Measurements from ENCODE around the gene SLC30A2.

Gene SLC30A2

DNA sequence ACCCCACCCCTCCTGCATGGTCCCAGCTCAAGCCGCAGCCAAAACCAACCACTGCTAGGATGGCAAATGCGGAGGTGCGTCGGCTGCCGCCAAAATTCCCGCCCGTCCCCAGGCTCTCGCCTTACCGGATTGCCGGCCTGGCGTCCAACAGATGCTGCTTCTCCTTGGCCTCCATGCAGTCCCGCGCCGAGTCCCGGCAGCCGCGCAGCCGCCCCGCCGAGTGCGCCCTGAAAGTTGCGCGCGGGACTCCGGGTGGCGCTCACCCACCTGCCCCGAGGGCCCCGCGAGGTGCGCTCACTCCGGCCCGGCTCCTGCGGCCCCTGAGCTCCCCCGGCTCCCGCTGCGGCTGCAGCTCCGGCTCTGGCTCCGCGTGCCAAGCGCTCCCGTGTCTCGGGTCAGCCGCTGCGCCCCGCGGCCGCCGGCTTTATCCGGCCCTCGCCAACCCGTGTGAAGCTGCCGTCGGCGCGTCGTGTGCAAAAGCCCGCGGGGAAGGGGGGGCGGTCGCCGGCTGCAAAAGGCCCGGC lies at the start of gene SLC30A2:
SLC30A2 (minus strand) TSS at position 397 of the 524 bp plus-strand sequence; CDS start at position 175, 222 bp downstream.
- no peaks in the 10 kb centered on the region for H3K4me1 ChIP-seq (ENCODE audit: control insufficient read depth, insufficient read depth, low read length)
- no peaks in the 10 kb centered on the region for H3K9me3 ChIP-seq (ENCODE audit: control insufficient read depth, insufficient read depth, low read depth, low read length)
- ChIA-PET POLR2A (no interaction called here), CTCF (interaction anchor here (1.1 kb wide), 1 partner anchor 10 kb away, joined by 4 read pairs; no protein-coding TSS in a partner anchor)
- TF ChIP-seq ZNF600 (tag by site-specific recombination; IDR thresholded peaks at IDR 0.05) (no peak), ZNF132 (tag by site-specific recombination; IDR thresholded peaks at IDR 0.05; ENCODE audit: borderline replicate concordance) (no peak), GLI4 (tag by site-specific recombination; IDR thresholded peaks at IDR 0.05) (no peak), ZNF510 (tag by site-specific recombination; IDR thresholded peaks at IDR 0.05; ENCODE audit: insufficient replicate concordance) (no peak), ZNF37A (tag by site-specific recombination; IDR thresholded peaks at IDR 0.05) (no peak), ZNF677 (tag by site-specific recombination; IDR thresholded peaks at IDR 0.05) (no peak)
- H3K36me3 ChIP-seq (ENCODE audit: control insufficient read depth in 2 of 2, insufficient read depth in 1 of 2, low read length in 2 of 2) = no peaks in the 10 kb centered on the region
- H3K4me3 ChIP-seq (ENCODE audit: low read depth, low read length) = peak within 1 kb of the TSS; percentile 5; the same call in 1 of the 2 replicates
- H3K27ac ChIP-seq (ENCODE audit: extremely low read depth, low read depth, low read length) = no peak within 1 kb of the TSS

- no peaks in the 10 kb centered on the region for H3K4me1 ChIP-seq (ENCODE audit: control insufficient read depth, insufficient read depth, low read length)
- H3K4me3 ChIP-seq (ENCODE audit: low read depth, low read length) = no peak overlapping the region
- POLR2A ChIA-PET = interaction anchor here (0.7 kb wide), 1 partner anchor 36 kb away, joined by 4 read pairs; no protein-coding TSS in a partner anchor
- H3K27ac ChIP-seq (ENCODE audit: extremely low read depth, low read depth, low read length) = no peak overlapping the region
- H3K36me3 ChIP-seq (ENCODE audit: control insufficient read depth in 2 of 2, insufficient read depth in 1 of 2, low read length in 2 of 2) = no peaks in the 10 kb centered on the region
- CTCF ChIA-PET = interaction anchor here (1.1 kb wide), 1 partner anchor 10 kb away, joined by 3 read pairs; no protein-coding TSS in a partner anchor
- H3K9me3 ChIP-seq (ENCODE audit: control insufficient read depth, insufficient read depth, low read depth, low read length) = no peaks in the 10 kb centered on the region
- TF ChIP-seq ZNF600 (tag by site-specific recombination; IDR thresholded peaks at IDR 0.05) (peak; percentile 75), ZBTB17 (tag by site-specific recombination; IDR thresholded peaks at IDR 0.05) (peak; percentile 71), ZIC2 (tag by site-specific recombination; IDR thresholded peaks at IDR 0.05) (peak; percentile 52), ZNF548 (tag by site-specific recombination; IDR thresholded peaks at IDR 0.05) (no peak), ZBTB8A (tag by site-specific recombination; IDR thresholded peaks at IDR 0.05) (peak; percentile 34; the same call in 1 of the 2 replicates), KLF17 (tag by site-specific recombination; IDR thresholded peaks at IDR 0.05) (0 out of 2 replicates have a peak, but pooled peaks have one; percentile 20), ZBTB49 (tag by site-specific recombination; IDR thresholded peaks at IDR 0.05; ENCODE audit: low read depth) (no peak), GLIS2 (tag by site-specific recombination; IDR thresholded peaks at IDR 0.05) (peak; percentile 72), ZNF292 (tag by site-specific recombination; IDR thresholded peaks at IDR 0.05; ENCODE audit: borderline replicate concordance, low read depth) (no peak), ZNF335 (tag by site-specific recombination; conservative IDR thresholded peaks at IDR 0.05) (0 out of 2 replicates have a peak, but pooled peaks have one; percentile 21), KLF1 (tag by site-specific recombination; IDR thresholded peaks at IDR 0.05) (peak; percentile 63), GLIS1 (tag by site-specific recombination; IDR thresholded peaks at IDR 0.05) (peak; percentile 86), PRDM10 (tag by site-specific recombination; IDR thresholded peaks at IDR 0.05) (peak; percentile 66), WT1 (tag by site-specific recombination; IDR thresholded peaks at IDR 0.05) (peak; percentile 36; the same call in 1 of the 2 replicates), ZXDB (tag by site-specific recombination; IDR thresholded peaks at IDR 0.05) (no peak), ZNF341 (tag by site-specific recombination; IDR thresholded peaks at IDR 0.05; ENCODE audit: low read depth) (peak; percentile 94), SP2 (tag by site-specific recombination; IDR thresholded peaks at IDR 0.05) (peak; percentile 70), SP7 (tag by site-specific recombination; IDR thresholded peaks at IDR 0.05) (0 out of 2 replicates have a peak, but pooled peaks have one; percentile 11), ZNF768 (tag by site-specific recombination; IDR thresholded peaks at IDR 0.05) (peak; percentile 65)
- TF ChIP-seq, protein P1, sequence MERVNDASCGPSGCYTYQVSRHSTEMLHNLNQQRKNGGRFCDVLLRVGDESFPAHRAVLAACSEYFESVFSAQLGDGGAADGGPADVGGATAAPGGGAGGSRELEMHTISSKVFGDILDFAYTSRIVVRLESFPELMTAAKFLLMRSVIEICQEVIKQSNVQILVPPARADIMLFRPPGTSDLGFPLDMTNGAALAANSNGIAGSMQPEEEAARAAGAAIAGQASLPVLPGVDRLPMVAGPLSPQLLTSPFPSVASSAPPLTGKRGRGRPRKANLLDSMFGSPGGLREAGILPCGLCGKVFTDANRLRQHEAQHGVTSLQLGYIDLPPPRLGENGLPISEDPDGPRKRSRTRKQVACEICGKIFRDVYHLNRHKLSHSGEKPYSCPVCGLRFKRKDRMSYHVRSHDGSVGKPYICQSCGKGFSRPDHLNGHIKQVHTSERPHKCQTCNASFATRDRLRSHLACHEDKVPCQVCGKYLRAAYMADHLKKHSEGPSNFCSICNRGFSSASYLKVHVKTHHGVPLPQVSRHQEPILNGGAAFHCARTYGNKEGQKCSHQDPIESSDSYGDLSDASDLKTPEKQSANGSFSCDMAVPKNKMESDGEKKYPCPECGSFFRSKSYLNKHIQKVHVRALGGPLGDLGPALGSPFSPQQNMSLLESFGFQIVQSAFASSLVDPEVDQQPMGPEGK (tag by site-specific recombination; IDR thresholded peaks at IDR 0.05) = peak; percentile 65
These were observed 48.9 kb upstream of the SLC30A2 start for GRCh38 chr1:26094677-26095383.
